Umbilical cord (tissue), 2 donors: ENCODE measurements around the gene AFF4. TPM values are rescaled to one million over a fixed set of nuclear protein-coding genes. Genes with fewer than 3 reads are reported as not detected.

Experiments used
- DNase-seq: peaks from one replicate; pipeline ENCODE4 v3.0.0-alpha.2; 2015; ENCODE audit warnings: low spot score
- total RNA-seq: library from RNA; depleted of rRNA; stranded (reverse); fragments of >200 nt; gene quantifications from one replicate; pipeline ENCODE4 v1.2.3, GENCODE V29; 2014; ENCODE audit warnings: low replicate concordance; ENCODE audit not compliant: insufficient read depth

The AFF4 gene
- total RNA-seq, 1 donor from 2014 or later = 47.7 TPM

DNA sequence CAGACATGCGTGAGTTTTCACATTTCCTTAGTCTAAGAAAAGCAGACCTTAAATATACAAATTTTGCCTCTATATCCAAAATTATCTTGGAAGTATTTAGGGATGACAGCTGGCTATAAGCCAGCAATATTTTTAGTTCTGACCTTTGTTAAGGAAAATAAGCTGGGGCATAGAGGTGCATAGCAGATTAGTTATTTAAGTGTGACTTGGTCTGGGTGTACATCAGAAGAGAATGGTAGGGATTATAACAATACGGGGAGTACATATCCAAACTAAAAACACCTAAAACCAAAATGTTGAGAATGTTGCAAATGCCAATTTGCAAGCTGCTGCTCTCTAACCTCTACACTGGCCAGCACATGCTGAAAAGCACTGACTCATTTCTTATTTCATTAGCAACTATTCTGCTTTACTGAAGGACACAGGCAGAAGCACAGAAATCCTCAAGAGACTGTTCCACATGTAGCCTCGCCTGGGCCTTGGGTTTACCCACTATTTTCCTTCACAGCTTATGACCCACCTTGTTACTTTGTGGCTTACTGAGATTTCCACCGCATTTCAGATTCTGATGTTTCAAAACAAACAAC is 67.6 kb downstream of the AFF4 start:
- no peak for DNase-seq

DNA sequence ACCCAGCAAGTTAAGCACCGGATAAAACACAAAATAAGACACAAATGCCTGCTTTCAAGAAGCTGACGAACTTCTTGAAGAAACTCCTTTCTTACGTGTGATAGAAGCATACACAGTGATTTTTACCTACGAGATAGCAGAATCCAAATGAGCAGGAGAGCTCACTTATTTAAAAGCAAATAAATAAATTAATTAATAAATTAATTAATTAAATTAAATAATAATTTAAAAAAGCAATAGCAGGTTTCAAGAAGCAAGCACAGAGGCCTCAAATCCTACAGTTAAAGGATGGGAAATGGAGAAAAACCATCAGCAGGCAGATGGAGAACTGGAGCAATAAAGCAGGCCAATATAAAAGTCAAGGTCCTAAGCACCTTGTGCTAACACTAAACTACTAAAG is 72.6 kb downstream of the AFF4 start:
- DNase-seq = no peak

GRCh38 chr5:132889501-132889900 is 73.9 kb downstream of the AFF4 start:
- no peak for DNase-seq

DNA sequence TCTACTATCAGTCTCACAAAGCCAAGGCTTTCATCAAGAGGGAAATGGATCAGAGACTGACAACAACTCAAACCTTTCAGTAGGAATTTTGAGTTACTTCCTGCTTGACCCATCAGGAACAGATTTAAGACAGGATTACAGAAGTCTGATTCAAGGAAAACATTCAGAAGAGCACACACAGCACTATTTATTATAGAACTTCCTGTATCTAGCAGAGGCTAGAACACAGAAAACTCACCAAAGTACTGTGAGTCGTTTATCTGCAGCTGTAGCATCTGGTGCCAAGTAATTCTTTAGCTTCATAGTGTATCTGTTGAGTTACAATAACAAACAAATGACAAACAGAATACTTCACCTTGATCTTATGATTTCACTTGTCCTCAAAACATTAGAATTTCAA is 76.2 kb downstream of the AFF4 start:
- no peak for DNase-seq

GRCh38 chr5:132886064-132886823 is 77.2 kb downstream of the AFF4 start:
- no peak for DNase-seq

DNA sequence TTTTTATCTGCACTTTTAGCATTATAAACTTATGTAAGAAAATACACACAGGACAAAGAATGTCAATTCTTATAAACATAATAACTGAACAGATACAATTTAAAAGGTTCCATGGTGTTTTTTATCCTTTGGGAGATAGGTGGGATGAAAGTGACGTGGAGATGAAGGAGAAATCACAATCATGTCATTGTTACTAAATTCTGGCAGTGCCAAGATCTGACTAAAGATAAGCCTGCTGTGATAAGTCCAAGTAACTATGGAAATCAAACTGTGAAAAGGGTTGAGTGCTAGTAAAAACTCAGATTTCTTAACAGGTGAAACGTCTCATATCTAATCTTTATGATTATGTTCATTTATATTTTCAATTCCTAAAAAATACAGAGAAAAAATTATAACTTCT is 78.9 kb downstream of the AFF4 start:
- no peak for DNase-seq

DNA sequence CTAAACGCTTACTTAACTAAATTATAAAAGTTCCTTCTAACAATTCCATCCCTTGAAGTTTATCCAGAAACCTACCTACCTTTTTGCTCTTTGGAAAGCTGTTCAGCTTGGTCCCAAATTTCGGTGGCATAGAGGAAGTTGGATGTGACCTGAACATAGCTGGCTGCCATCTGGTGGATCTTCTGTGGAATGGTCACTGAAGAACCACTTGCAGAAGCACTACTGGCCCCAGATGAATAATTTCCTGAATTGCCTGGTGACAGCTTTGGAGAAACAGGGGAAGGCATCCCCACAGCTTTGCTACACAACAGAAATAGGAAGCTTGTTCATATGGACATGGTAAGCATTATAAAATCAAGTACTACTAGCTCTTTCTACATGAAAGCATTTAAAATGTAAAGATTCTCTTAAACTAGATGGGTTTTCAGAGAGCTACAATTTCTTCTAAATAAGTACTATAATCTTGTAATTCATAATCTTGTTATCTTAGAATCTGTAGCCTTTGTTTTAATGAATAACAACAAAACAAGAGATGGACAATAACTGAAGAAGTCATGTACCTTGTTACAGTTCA is 80.1 kb downstream of the AFF4 start:
- DNase-seq = peak; percentile 55

DNA sequence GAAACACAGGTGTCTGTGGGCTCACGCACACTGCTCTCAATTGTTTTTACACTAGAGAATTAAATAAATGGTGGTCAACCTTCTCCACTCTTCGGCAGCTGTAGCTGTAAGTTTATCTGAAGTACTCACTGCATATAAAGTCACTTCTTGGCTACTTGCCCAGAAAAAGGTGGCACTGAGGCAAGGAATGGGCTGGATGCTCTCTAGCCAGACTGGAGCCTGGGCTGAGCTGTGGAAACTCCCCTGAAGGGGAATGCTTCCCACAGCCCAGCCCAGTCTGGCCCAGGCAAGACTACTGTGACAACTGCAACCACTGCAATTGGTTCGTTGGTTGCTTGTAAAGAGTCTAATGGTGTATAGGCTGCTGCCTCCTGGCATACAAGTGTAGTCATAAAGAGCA is 85.5 kb downstream of the AFF4 start:
- DNase-seq = no peak

- DNase-seq = no peak
Measured at GRCh38 chr5:132877466-132877865, 86.0 kb downstream of the AFF4 start.

GRCh38 chr5:132876020-132876759 is 87.2 kb downstream of the AFF4 start:
- no peak for DNase-seq

- DNase-seq = no peak
Measured at GRCh38 chr5:132873930-132874271, 89.5 kb downstream of the AFF4 start.

- no peak for DNase-seq
Measured at GRCh38 chr5:132873119-132873929, 90.1 kb downstream of the AFF4 start, which contains the start of gene LEAP2. LEAP2 (plus strand) TSS chr5:132873668; CDS start chr5:132873695, 27 bp downstream.

DNA sequence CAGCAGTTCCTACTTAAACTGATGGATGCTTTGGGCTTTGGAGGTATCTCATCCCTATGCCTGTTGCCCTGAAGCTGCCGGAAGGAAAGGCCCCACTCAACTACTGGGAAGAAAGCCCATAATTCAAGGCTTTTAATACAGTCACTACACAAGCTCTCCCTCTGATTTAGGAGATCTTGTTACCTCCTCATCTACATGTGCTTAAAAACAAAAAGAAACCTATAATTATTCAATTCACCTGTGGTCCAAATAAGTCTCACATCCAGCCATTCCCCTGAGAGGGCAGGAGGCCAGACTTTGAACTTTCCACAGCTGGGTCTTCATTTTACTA is 90.7 kb downstream of the AFF4 start:
- DNase-seq = no peak

DNA sequence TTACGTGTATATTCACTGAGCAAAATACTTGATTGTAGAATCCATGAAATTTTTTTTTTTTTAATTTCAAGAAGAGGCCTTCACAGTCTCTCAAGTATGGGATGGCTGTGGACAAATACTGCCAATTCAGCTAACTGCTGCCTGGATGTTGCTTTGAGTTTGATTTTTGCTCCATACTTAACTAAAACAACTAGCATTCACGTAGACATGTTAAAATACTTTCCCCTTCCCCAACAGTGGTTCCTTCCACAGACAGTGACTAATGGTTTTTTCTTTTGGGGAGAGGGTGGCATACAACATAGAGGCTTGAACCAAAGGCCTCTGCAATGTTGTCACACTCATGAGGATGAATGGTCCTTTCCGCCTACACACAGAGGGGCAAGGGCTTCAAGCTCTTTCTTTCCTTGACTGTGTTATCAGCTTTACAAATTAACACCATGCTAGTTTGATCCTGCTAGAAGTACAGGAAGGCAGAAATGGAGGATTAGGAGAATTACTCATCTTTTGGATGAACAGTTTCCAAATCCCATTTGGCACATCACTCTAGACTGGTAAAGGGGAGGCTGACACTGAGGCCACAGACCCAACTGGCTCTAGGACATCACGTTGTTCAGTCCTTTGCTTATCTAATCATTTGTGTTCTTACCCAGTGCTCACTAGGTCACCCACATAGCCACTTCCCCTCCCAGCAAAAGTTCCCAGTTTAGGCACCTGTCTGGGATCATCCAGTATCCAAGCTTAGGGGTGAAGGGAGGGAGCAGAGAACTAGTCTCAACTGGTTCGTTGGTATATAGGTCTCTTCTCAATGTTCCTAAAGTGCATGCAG is 91.8 kb downstream of the AFF4 start:
- DNase-seq = no peak

GRCh38 chr5:132870801-132871200 is 92.6 kb downstream of the AFF4 start:
- no peak for DNase-seq

- DNase-seq = no peak
Measured at GRCh38 chr5:132868754-132869153, 94.7 kb downstream of the AFF4 start.

DNA sequence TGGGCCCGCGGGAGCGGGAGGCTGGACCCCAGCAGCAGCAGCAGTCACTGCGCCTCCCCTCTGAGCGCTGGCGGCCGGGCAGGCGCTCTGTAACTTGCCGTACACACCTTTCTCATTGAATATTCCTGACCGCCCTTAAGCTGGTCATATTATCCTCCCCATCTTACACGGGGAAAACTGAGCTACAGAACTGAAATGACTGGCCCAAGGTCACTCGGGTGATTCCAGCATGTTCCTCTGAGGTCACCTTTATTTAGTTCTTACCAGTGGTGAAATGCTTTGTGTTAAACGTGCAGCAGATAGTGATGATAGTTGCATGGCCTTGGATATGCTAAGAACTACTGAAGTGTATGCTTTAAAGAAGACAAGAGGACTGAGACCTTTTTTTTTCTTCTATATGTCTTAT is 96.4 kb downstream of the AFF4 start:
- no peak for DNase-seq

DNA sequence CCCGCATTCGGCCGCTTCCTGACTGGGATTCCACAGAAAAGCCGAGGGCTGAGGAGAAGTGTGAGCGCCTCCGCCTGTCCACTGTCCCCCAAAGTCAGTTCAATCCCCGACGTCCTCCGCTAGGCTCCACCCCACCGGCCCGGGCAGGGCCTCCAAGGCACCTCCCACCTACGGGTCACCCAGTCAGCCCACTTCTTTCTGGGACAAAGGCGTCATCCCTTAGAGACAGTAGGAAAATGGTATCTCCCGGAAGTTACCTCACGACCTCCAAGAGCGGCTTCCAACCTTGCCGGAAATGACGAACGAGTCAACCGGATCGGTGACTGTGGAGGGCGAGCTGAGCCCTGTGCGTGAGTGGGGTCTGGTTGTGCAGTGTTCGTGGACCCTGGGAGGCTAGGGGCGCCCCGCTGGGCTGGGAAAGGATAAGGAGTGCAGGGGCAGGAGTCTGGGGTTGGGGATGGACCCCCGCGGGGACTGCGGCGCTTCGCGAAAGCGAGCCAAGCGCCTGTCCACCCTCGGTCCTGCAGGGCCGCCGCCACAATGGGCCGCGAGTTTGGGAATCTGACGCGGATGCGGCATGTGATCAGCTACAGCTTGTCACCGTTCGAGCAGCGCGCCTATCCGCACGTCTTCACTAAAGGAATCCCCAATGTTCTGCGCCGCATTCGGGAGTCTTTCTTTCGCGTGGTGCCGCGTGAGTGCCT is 96.9 kb downstream of the AFF4 start, which contains the start of the genes GDF9 and UQCRQ:
Gene GDF9 (minus strand): TSS at position 128 of the 704 bp plus-strand sequence. CDS start 1,936 bp downstream, outside the sequence.
Gene UQCRQ (plus strand): TSS at position 301 of the 704 bp plus-strand sequence. CDS start 240 bp downstream, at position 541.
- DNase-seq = peak; percentile 100

GRCh38 chr5:132865668-132866341 is 97.6 kb downstream of the AFF4 start:
- no peak for DNase-seq
